Muscle layer of colon (tissue), 2 donors: ENCODE data around the gene PDILT.

Experiments used
- H3K27ac ChIP-seq: one replicate; pipeline ENCODE4 v1.7.0; 2013; ENCODE audit warnings: low read depth, mild to moderate bottlenecking, low read length, moderate library complexity
- H3K27me3 ChIP-seq, 2 donors: one replicate each; pipeline ENCODE4 v1.7.0; 2013; ENCODE audit warnings: low read length in 2 of 2, mild to moderate bottlenecking in 2 of 2; ENCODE audit not compliant: insufficient read depth in 2 of 2, control insufficient read depth in 1 of 2
- H3K36me3 ChIP-seq: one replicate; pipeline ENCODE4 v1.7.0; 2013; ENCODE audit warnings: mild to moderate bottlenecking, low read length; ENCODE audit not compliant: insufficient read depth
- H3K4me1 ChIP-seq: one replicate; pipeline ENCODE4 v1.7.0; 2013; ENCODE audit warnings: mild to moderate bottlenecking, low read length; ENCODE audit not compliant: insufficient read depth
- H3K4me3 ChIP-seq, 2 donors: one replicate each; pipeline ENCODE4 v1.7.0; 2013; ENCODE audit warnings: low read length in 2 of 2, low read depth in 1 of 2, mild to moderate bottlenecking in 1 of 2, moderate library complexity in 1 of 2
- H3K9ac ChIP-seq: one replicate; pipeline ENCODE4 v1.7.0; 2013; ENCODE audit warnings: low read length
- H3K9me3 ChIP-seq: one replicate; pipeline ENCODE4 v1.7.0; 2013; ENCODE audit warnings: mild to moderate bottlenecking, low read length
- donor health status: abdominal sarcoma.
- donor health status: Adenocarcinoma of cecum.

PDILT gene

GRCh38 chr16:20355114-20355782, 49.3 kb downstream of the PDILT start:
- Histone ChIP-seq H3K36me3 (no peaks in the 10 kb centered on the region), H3K4me3 (no peak overlapping the region), H3K9me3 (no peaks in the 10 kb centered on the region), H3K9ac (no peak overlapping the region), H3K27ac (no peak overlapping the region), H3K4me1 (no peaks in the 10 kb centered on the region), H3K27me3 (no peaks in the 10 kb centered on the region)

GRCh38 chr16:20353379-20353778, 51.2 kb downstream of the PDILT start:
- H3K9me3 ChIP-seq = no peaks in the 10 kb centered on the region
- H3K36me3 ChIP-seq = no peaks in the 10 kb centered on the region
- H3K27ac ChIP-seq = no peak overlapping the region
- no peak overlapping the region for H3K4me3 ChIP-seq
- H3K27me3 ChIP-seq = peaks cover 0 to 7% of the 10 kb centered on the region in 2 donors
- no peak overlapping the region for H3K9ac ChIP-seq
- no peaks in the 10 kb centered on the region for H3K4me1 ChIP-seq

GRCh38 chr16:20352615-20353014, 51.9 kb downstream of the PDILT start, which contains the start of gene UMOD:
TSS of gene UMOD (minus strand) at chr16:20352715. CDS start at chr16:20350737, 1,978 bp downstream.
- H3K4me1 ChIP-seq = no peaks in the 10 kb centered on the region
- no peak within 1 kb of the TSS for H3K27ac ChIP-seq
- H3K4me3 ChIP-seq = no peak within 1 kb of the TSS
- H3K27me3 ChIP-seq = peaks cover 0 to 9% of the 10 kb centered on the region in 2 donors
- H3K9ac ChIP-seq = no peak within 1 kb of the TSS
- H3K36me3 ChIP-seq = no peaks in the 10 kb centered on the region
- H3K9me3 ChIP-seq = no peaks in the 10 kb centered on the region

GRCh38 chr16:20349615-20350014, 54.9 kb downstream of the PDILT start:
- Histone ChIP-seq H3K9me3 (no peaks in the 10 kb centered on the region), H3K4me3 (no peak overlapping the region), H3K36me3 (no peaks in the 10 kb centered on the region), H3K9ac (no peak overlapping the region), H3K27me3 (peaks cover 0 to 9% of the 10 kb centered on the region in 2 donors), H3K4me1 (no peaks in the 10 kb centered on the region), H3K27ac (no peak overlapping the region)

- H3K9ac ChIP-seq = no peak overlapping the region
- H3K27ac ChIP-seq = no peak overlapping the region
- H3K9me3 ChIP-seq = no peaks in the 10 kb centered on the region
- H3K36me3 ChIP-seq = no peaks in the 10 kb centered on the region
- no peaks in the 10 kb centered on the region for H3K4me1 ChIP-seq
- no peak overlapping the region for H3K4me3 ChIP-seq
- H3K27me3 ChIP-seq = peaks cover 0 to 9% of the 10 kb centered on the region in 2 donors
Observed at GRCh38 chr16:20348365-20349185, 56.0 kb downstream of the PDILT start.

GRCh38 chr16:20347666-20348364, 56.7 kb downstream of the PDILT start:
- no peak overlapping the region for H3K9ac ChIP-seq
- no peaks in the 10 kb centered on the region for H3K36me3 ChIP-seq
- H3K27me3 ChIP-seq = peaks cover 0 to 9% of the 10 kb centered on the region in 2 donors
- no peaks in the 10 kb centered on the region for H3K4me1 ChIP-seq
- no peak overlapping the region for H3K4me3 ChIP-seq
- no peak overlapping the region for H3K27ac ChIP-seq
- H3K9me3 ChIP-seq = no peaks in the 10 kb centered on the region

GRCh38 chr16:20344611-20345010, 59.9 kb downstream of the PDILT start:
- Histone ChIP-seq H3K9me3 (no peaks in the 10 kb centered on the region), H3K4me1 (no peaks in the 10 kb centered on the region), H3K36me3 (no peaks in the 10 kb centered on the region), H3K27ac (no peak overlapping the region), H3K27me3 (peaks cover 0 to 9% of the 10 kb centered on the region in 2 donors), H3K4me3 (no peak overlapping the region), H3K9ac (no peak overlapping the region)

GRCh38 chr16:20339744-20340143, 64.8 kb downstream of the PDILT start:
- Histone ChIP-seq H3K4me1 (no peaks in the 10 kb centered on the region), H3K4me3 (no peak overlapping the region), H3K9me3 (no peaks in the 10 kb centered on the region)

GRCh38 chr16:20336955-20337354, 67.6 kb downstream of the PDILT start:
- H3K36me3 ChIP-seq = no peaks in the 10 kb centered on the region
- no peaks in the 10 kb centered on the region for H3K9me3 ChIP-seq
- H3K4me3 ChIP-seq = no peak overlapping the region
- H3K9ac ChIP-seq = no peak overlapping the region
- no peaks in the 10 kb centered on the region for H3K27me3 ChIP-seq
- no peak overlapping the region for H3K27ac ChIP-seq
- no peaks in the 10 kb centered on the region for H3K4me1 ChIP-seq

More at GRCh38 chr16:20339744-20340143, 64.8 kb downstream of the PDILT start:
- H3K9ac ChIP-seq = no peak overlapping the region
- H3K27ac ChIP-seq = no peak overlapping the region
- H3K36me3 ChIP-seq = no peaks in the 10 kb centered on the region
- H3K27me3 ChIP-seq = no peaks in the 10 kb centered on the region

- H3K4me3 ChIP-seq = no peak overlapping the region
- H3K9me3 ChIP-seq = no peaks in the 10 kb centered on the region
- no peak overlapping the region for H3K9ac ChIP-seq
- H3K27me3 ChIP-seq = no peaks in the 10 kb centered on the region
- no peaks in the 10 kb centered on the region for H3K36me3 ChIP-seq
- H3K4me1 ChIP-seq = no peaks in the 10 kb centered on the region
- no peak overlapping the region for H3K27ac ChIP-seq
Observed at GRCh38 chr16:20334396-20334795, 70.1 kb downstream of the PDILT start.

GRCh38 chr16:20333120-20333519, 71.4 kb downstream of the PDILT start:
- H3K9ac ChIP-seq = no peak overlapping the region
- no peaks in the 10 kb centered on the region for H3K27me3 ChIP-seq
- no peaks in the 10 kb centered on the region for H3K9me3 ChIP-seq
- H3K4me3 ChIP-seq = no peak overlapping the region
- H3K27ac ChIP-seq = no peak overlapping the region
- no peaks in the 10 kb centered on the region for H3K36me3 ChIP-seq
- H3K4me1 ChIP-seq = no peaks in the 10 kb centered on the region
